Left ventricle myocardium superior (tissue), 1 donor: Measurements from ENCODE around the gene PPFIA3. TPM values are rescaled to one million over a fixed set of nuclear protein-coding genes. Genes with fewer than 3 reads are reported as not detected.
A peak's percentile ranks its signal among the peaks of the same experiment; 100 is the strongest.

Experiments used
- ATAC-seq: fragments of 200-7000 bp; cut with Tn5 transposase; one replicate; pipeline ENCODE4 v1.9.1; 2020; ENCODE audit warnings: mild to moderate bottlenecking, moderate library complexity
- DNase-seq: peaks from one replicate; pipeline ENCODE4 v3.0.0-alpha.2; 2020
- intact Hi-C: fragments of 100-400 bp; cut with micrococcal nuclease; formaldehyde crosslinking; loops from one replicate; pipeline ENCODE4 v1.11.0; 2022
- total RNA-seq: library from RNA; stranded (reverse); fragmentation: NEBNext Ultra II Directional; extraction: Animal tissue kit (Norgen Biotek cat#: 25700); gene quantifications from one replicate; pipeline ENCODE4 v1.2.1, GENCODE V29; 2021
- donor health status: DM: no; HTN: yes; CAD: no; lungs with severe emphysema.

The PPFIA3 gene
- total RNA-seq, 1 donor from 2014 or later: 4.0 TPM

DNA sequence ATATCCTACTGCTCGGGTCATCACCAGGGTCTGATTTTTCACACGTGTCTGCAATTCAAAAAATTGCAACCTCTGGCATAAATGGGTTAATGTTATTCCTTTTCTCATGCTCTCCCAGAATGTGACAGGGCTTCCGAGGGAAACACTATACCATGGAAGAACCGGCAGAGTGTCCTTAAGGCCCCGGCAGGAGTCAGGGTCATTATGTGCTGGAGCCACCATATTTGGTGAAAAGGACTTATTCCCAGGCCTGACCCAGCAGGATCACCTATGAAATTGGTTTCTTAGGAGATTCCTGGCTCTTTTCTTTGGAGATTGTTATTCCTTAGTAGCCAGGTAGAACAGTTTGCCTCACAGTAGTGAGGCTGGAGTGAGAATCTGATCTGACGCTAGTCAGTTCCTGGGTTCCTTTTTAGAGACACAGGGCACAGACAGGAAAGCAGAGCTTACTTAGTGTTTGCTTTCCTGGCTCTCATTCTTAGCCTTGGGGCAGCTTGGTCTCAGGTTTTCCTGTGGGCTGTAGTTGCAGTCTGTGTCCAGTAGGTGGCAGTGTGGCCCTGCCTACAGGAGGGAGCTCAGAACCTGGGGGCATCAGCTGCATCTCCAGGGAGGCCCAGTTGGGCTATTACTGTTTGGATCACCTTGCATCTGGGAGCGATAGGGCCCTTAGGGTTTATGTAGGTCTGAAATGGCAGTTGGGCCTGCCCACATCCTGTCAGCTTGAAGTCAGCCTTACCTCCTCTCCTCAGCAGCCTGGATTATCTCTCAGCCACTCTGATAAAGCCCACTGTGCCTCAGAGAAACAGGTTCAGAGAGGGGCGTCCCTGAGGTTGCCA is 21.7 kb upstream of the PPFIA3 start:
- DNase-seq: peak; percentile 71
- peak; percentile 62 for ATAC-seq
- intact Hi-C loops: loop anchor here (10.0 kb wide), 1 partner anchor 47 kb away; no protein-coding TSS in a partner anchor

DNA sequence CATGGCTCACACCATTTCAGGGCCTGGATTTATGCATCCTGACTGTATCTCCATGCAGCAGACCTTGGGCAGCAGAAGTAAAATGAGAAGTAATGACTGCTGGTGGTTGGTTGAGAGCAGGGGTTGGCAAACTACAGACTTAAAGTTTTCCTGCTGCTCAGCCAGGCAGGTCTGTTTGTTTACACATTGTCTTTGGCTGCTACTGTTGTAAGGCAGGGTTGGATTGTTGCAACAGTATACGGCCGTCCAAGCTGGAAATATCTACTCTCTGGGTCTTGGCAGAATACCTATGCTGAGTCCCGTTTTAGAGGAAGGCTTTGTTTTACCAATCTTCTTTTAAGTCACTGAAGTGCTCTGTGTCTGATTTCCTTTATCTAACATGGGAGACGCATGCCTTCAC is 20.5 kb upstream of the PPFIA3 start:
- no peak for DNase-seq
- ATAC-seq: no peak
- intact Hi-C loops: loop anchor here (10.0 kb wide), 1 partner anchor 46 kb away; no protein-coding TSS in a partner anchor

DNA sequence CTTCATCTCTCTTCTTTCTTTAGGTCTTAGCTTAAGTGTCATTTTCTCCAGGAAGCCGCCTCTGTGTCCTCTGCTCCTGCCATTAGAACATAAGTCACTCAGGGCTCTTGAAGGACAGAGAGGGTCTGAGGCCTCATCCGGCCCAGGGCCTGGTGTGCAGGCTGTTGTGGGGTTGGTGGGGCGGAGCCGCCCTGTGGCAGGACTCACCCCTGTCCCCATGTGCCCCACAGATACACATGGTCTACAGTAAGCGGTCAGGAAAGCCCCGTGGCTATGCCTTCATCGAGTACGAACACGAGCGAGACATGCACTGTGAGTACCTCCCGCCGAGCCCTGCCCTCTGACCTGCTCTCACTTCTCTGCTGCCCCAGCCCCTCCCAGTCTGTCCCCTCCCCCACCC is 18.2 kb upstream of the PPFIA3 start:
- intact Hi-C loops: loop anchor here (5.0 kb wide), 1 partner anchor 106 kb away; no protein-coding TSS in a partner anchor

DNA sequence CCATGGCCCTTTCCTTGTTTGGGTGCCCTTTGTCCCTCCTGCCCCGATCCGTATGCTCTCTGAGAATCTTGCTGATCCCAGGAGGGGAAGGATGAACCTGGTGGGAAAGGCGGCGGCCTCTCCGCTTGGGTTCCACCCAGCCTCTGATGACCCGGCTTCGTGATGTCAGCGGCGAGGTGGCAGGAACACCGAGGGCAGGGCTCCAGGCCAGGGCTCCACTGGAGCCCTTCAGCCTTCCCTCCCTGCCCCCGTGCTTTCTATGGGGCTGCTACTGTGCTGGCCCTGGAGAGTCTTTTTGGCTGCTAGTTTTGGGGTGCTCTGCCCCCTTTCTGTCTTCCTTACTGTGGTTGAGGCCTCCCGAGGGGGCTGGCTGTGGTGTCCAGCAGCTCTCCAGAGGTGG is 17.0 kb upstream of the PPFIA3 start:
- DNase-seq (no peak), ATAC-seq (no peak)
- intact Hi-C loops: loop anchor here (5.0 kb wide), 1 partner anchor 105 kb away; no protein-coding TSS in a partner anchor

More for the DNA sequence above, 18.2 kb upstream of the PPFIA3 start:
- ATAC-seq (no peak), DNase-seq (no peak)

DNA sequence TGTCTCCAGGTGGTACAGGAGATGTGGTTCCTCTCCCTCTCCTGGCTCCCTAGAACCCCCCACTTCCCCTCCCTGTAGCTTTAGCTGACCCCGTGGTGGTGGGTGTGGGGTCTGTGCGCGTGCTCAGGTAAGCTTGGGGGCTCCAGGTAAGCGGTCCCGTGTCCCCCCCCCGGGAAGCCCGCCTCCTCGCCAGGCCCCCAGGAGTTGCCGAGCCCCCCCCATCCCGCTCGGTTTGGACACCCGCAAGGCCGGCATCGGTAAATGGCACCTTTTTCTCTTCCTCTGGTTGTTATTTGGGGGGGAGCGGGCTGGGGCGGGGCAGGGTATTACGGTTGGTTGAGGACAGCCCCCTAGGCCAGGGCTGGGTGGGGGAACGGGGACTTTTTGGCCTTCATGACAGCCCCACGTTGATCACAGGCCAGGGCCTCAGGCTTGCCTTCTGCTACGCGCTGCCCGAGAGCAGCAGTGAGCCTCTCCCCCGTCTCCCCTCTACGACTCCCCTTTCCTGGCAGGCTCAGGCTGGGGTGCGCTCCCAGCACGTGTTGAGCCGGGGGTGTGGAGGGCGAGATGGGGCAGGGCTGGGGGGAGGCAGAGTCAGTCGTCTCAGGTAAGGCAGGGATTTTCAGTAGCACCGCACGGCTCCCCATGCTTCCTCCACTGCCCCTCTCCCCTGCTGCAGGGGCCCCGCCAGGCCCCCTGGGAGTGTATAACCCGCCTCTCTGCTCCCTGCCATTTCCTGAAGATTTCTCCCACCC is 15.8 kb upstream of the PPFIA3 start:
- intact Hi-C loops: loop anchor here (5.0 kb wide), 1 partner anchor 104 kb away; no protein-coding TSS in a partner anchor
- ATAC-seq (no peak), DNase-seq (no peak)

DNA sequence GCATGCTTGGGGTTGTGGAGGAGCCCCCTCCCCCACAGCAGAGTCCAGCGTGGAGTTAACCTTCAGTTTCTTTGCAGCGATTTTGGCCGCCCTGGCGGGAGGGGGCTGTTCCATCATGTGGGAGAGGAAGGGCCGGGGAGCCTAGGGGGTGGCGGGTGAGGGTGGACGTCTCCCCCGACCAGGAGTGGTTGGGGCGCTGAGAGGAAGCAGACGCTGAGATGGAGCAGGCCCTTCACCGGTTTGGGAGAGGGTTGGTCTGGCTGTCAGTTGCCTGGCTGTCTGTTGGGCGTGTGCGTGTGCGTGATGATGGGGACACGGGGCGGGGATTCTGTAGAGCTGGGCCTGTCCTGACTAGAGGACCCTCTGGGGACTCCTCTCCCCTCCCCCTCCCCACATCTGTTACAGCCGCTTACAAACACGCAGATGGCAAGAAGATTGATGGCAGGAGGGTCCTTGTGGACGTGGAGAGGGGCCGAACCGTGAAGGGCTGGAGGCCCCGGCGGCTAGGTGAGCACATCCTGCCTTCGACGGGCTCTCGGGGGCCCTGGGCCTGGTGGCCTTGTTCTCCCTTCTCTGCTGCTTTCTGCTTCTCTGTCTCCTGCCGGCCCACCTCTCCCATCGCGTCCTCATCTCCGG is 15.0 kb upstream of the PPFIA3 start:
- no peak for ATAC-seq
- intact Hi-C loops: loop anchor here (5.0 kb wide), 1 partner anchor 103 kb away; no protein-coding TSS in a partner anchor

DNA sequence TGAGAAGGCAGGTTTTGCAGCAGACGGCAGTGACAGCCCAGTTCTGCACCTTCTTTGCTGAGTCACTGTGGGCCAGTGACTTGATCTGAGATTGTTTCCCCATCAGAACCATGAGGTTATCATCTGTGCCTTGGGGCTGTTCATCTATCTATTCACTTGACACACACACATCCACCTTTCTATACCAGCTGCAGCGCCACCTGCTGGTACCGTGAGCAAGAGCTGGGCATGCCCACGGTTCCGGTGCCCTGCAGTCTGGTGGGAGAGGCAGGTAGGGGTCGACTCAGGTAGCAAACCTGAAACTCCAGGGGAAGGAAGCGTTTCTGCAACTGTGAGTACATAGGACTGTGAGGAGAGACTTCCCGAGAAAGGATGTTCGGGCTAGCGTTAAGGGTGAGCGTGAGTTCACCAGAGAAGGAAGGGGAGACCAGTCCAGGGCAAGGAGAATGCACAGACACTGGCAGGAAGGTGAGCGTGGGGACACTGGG is 12.7 kb upstream of the PPFIA3 start:
- peak; percentile 40 for ATAC-seq
- DNase-seq: peak; percentile 75
- intact Hi-C loops: no loop called here

More for the DNA sequence above, 15.0 kb upstream of the PPFIA3 start:
- no peak for DNase-seq

DNA sequence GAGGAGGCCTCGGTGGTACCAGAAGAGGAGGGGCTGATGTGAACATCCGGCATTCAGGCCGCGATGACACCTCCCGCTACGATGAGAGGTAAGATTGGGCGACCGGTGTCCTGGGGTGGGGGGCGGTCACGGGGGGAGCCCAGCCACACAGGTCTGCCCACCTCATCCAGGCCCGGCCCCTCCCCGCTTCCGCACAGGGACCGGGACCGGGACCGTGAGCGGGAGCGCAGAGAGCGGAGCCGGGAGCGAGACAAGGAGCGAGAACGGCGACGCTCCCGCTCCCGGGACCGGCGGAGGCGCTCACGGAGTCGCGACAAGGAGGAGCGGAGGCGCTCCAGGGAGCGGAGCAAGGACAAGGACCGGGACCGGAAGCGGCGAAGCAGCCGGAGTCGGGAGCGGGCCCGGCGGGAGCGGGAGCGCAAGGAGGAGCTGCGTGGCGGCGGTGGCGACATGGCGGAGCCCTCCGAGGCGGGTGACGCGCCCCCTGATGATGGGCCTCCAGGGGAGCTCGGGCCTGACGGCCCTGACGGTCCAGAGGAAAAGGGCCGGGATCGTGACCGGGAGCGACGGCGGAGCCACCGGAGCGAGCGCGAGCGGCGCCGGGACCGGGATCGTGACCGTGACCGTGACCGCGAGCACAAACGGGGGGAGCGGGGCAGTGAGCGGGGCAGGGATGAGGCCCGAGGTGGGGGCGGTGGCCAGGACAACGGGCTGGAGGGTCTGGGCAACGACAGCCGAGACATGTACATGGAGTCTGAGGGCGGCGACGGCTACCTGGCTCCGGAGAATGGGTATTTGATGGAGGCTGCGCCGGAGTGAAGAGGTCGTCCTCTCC is 11.5 kb upstream of the PPFIA3 start:
- intact Hi-C loops: no loop called here

DNA sequence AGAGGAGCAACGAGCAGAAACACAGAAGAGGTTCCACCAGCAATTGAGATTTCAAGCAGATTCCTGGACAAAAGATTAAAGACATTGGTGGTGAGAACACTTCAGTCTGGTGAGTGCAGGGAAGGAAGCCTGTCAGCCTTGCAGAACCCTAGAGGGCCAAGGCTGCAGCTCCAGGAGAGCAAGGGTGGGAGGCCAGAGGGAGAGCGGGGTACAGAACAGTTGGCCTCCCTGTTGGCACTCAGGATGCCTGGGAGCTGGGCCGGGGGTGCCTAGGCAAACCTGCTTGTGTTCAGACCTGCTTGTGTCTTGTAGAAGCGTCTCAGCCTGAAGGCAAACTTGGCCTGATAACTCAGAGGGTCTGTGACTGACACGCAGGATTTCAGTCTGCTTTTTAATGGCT is 10.3 kb upstream of the PPFIA3 start:
- DNase-seq (no peak), ATAC-seq (no peak)
- intact Hi-C loops: no loop called here

More for the DNA sequence above, 11.5 kb upstream of the PPFIA3 start:
- peak; percentile 5 for ATAC-seq
- DNase-seq: no peak

DNA sequence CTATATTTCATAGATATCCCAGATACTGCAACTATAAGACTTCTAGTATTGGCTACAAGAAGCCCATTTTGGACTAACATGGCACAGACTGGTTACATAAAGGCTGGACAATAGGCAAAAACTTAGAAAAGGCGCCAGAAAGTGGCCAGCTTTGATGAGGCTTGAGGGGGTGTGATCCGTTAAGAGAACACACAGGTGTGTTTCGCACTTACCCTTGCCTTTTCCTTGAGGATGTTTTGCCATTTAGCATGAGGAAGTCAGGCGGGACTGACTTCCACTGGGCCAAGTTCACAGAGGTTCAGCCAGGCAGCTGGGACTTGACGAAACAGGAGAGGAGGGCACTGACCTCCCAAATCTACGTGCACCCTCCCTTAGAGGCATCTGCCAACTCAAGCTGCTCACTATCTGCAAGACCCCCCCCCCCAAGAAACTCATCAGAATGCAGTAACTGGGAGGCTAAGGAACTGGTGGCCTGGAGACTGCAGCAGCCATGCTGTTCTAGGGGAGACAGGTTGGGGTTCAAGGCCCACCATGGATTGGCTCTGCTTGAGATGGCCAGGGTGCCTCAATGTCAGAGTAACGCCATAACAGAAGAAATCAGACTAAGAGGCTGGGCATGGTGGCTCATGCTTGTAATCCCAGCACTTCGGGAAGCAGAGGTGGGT is 9.6 kb upstream of the PPFIA3 start:
- intact Hi-C loops: no loop called here
- ATAC-seq (no peak), DNase-seq (no peak)

DNA sequence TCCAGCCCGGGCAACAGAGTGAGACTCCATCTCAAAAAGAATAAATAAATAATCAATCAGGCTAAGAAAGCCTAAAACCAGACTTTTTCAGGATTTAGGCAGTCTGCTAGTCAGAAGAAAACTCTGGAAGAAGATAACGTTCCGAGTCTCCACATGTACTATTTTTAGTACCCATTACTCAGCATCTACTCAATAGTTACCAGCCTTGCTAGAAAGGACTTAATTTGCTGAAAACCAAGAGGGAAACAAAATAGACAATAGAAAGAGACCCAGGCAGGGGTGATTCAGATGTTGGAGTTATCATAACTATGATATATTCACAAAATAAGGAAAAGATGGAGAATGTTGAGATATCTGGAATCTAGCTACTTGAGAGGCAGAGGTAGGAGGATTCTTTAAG is 8.8 kb upstream of the PPFIA3 start:
- intact Hi-C loops: no loop called here
- DNase-seq (no peak), ATAC-seq (no peak)

DNA sequence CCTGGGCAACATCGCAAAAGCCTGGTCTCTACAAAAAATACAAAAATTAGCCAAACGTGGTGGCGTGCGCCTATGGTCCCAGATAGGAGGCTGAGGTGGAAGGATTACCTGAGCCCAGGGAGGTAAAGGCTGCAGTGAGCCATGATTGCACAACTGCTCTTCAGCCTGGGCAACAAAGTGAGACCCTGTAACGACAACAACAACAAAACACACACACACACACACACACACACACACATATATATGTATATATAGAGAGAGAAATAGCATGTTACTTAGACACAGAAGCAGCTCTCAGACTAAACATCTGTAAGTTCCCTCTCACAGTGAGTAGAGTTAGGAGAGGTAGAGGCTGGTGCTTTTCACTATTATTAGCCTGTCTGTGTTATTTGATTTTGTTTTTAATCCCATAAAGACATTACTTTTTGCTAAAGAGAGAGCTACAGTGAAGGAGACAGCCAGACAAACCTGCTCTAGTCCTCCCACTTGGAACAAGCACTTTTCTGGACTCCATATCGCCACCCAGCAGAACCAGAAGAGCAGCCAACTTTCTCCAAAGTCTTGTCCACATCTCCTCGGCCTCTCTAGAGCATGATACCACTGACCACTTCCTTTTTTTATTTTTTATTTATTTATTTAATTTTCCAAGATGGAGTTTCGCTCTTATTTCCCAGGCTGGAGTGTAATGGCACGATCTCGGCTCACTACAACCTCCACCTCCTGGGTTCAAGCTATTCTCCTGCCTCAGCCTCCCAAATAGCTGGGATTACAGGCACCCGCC is 7.9 kb upstream of the PPFIA3 start:
- intact Hi-C loops: no loop called here
- DNase-seq (no peak), ATAC-seq (no peak)

DNA sequence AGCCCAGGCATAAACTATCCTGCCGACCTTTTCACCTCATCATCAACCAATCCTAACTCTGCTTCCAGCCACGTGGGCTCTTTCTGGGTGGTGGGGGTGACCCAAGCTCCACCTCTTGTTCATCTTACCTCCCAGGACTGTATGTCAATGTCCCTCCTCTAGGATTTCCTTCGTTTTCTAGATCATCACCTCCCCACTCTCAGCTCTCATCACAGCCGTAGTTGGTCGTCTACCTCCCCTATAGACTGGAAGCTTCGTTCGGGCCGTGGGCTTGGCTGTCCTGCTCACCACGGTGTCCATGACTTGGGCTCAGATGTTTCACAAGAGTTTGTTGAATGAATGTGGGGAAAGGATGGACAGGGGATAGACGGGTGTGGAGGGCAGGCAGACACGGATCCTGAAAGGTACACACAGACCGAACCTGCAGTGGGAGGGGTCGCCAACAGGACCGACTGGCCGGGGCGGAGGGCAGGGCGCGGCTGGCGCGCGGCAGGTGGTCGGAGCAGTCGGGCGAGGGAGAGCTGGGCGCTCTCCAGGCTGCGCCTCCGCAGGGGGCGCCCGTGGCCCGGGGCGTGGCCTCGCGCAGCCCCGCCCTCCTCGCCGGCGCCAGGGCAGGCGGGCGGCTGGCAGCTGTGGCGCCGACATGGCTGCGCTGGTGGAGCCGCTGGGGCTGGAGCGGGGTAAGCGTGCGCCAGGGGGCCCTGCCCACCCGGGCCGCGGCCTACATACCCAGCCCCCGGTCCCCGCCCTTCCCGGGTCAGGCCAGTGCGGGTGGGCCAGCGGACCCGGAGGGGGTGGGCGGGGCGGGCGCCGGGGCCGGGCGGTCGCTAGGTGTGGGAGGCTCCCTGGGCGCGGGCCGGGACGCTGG is 5.3 kb upstream of the PPFIA3 start, which contains the start of gene LIN7B:
TSS of gene LIN7B (plus strand) at position 609 of the 868 bp plus-strand sequence. CDS start at position 644, 35 bp downstream.
- DNase-seq: peak; percentile 85
- intact Hi-C loops: no loop called here
- ATAC-seq: peak; percentile 61

DNA sequence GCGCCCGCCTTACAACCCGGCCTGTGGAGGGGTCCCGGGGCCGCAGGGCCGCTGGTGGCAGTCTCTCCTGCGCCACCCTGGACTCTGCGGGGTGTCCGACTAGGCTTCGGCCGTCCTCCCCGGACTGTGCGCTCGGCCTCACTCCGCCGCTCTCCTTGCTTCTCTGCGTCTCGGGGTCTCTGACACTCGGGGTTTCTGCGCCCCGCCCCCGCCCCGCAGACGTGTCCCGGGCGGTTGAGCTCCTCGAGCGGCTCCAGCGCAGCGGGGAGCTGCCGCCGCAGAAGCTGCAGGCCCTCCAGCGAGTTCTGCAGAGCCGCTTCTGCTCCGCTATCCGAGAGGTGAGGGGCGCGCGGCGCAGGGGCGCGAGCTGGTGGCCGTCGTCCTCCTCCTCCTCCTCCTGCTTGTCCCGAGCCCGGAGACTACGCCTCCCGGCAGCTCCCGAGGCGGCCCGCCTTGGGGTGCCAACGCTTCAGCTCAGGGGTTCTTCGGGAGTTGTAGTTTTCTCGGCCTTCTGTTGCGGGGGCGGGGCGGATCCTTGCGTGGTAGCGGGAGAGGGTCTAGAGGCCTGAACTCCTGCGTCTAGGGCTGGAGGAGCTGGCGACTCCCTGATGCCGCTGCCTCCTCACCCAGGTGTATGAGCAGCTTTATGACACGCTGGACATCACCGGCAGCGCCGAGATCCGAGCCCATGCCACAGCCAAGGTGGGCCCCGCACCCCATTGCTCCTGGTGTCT is 4.5 kb upstream of the PPFIA3 start:
- ATAC-seq (peak; percentile 23), DNase-seq (peak; percentile 81)
- intact Hi-C loops: no loop called here

DNA sequence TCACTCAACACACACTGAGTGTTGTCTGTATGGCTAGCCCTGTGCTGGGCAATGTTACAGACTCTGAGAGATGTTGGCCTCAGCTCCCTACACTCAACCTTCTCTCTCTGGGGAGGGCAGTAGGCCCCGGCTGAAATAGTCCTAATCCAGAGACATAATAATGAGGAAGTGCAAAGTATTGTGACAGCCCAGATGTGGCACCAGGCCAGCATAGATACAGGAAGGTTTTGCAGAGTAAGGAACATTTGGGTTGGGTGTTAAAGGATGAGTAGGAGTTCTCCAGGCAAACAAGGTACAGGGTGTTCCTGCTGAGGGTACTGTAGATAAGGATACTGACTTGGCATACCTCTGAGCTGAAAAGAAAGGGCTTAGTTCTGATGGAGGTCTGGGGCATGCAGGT is 2.8 kb upstream of the PPFIA3 start:
- intact Hi-C loops: no loop called here
- ATAC-seq (no peak), DNase-seq (peak; percentile 69)
